Measurements from ENCODE around the gene NEDD4L. TPM values are rescaled to one million over a fixed set of nuclear protein-coding genes. Genes with fewer than 3 reads are reported as not detected.

NEDD4L gene
- total and polyA plus RNA-seq, 4 donors, result 40.2 to 308 (median 148) TPM

DNA sequence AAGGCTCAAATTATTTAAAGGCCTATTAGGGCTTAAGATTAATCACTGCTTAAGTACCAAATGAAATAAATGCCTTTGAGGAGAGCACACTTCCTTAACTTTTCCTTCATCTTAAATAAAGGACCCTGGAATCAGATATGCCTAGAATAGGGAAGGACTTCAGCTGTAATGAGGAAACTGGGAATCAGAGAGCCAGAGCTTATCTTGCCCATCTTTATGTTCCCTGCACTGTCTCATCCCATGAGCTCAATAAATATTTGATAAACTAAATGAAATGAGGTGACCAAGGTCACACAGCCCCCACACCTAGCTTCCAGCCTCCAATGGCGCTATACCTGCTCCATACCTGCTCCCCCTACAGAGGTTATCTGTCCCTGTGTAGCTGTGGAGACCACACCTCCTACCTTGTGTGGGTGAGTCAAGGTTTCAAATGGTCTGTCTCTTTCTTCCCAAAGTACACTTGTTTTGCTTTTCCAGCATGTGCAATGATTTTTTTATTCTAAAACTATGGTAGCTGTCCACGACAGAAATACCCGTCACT, 23.4 kb upstream of the NEDD4L start:
- ATAC-seq (ENCODE audit: insufficient read depth, low FRiP score), result no peak

DNA sequence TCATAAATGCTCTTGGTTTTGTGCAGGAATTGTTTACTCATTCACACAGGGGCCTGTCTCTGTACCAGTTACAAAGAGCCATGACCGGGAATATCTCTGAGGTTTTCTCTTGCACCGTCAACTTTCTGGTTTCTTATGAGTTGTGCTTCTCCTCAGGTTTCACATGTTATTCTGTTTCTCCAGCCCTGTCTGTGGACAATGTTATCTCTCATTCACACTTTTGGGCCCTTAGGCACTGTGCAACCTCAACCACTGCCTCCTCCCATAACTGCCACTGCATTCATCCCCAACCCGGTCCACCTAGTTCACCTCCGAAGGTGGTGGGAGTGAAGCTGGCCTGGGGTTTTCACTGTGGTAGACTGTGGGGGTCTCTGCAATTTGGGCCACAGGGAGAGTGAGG, 22.5 kb upstream of the NEDD4L start:
- no peaks in the 10 kb centered on the region for H3K9me3 ChIP-seq (ENCODE audit: control insufficient read depth in 4 of 4, insufficient read depth in 3 of 4, low read length in 3 of 4)
- H3K4me1 ChIP-seq (ENCODE audit: control insufficient read depth in 5 of 5, insufficient read depth in 5 of 5, low read length in 5 of 5), result no peaks in the 10 kb centered on the region
- TF ChIP-seq, protein P1, sequence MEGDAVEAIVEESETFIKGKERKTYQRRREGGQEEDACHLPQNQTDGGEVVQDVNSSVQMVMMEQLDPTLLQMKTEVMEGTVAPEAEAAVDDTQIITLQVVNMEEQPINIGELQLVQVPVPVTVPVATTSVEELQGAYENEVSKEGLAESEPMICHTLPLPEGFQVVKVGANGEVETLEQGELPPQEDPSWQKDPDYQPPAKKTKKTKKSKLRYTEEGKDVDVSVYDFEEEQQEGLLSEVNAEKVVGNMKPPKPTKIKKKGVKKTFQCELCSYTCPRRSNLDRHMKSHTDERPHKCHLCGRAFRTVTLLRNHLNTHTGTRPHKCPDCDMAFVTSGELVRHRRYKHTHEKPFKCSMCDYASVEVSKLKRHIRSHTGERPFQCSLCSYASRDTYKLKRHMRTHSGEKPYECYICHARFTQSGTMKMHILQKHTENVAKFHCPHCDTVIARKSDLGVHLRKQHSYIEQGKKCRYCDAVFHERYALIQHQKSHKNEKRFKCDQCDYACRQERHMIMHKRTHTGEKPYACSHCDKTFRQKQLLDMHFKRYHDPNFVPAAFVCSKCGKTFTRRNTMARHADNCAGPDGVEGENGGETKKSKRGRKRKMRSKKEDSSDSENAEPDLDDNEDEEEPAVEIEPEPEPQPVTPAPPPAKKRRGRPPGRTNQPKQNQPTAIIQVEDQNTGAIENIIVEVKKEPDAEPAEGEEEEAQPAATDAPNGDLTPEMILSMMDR (IDR thresholded peaks at IDR 0.05; ENCODE audit: control extremely low read depth, extremely low read depth), result no peak
- DNase-seq (no peak), ATAC-seq (ENCODE audit: insufficient read depth, low FRiP score) (no peak)
- no peaks in the 10 kb centered on the region for H3K36me3 ChIP-seq (ENCODE audit: control insufficient read depth in 4 of 4, insufficient read depth in 4 of 4, low read length in 4 of 4)
- H3K9ac ChIP-seq (ENCODE audit: insufficient read depth in 1 of 2, low read length in 2 of 2), result no peak overlapping the region
- 95% methylated on average over 4 of the region's 4 CpGs for WGBS, 2 donors
- H3K27me3 ChIP-seq (ENCODE audit: control insufficient read depth in 3 of 3, insufficient read depth in 3 of 3, low read length in 2 of 3), result no peaks in the 10 kb centered on the region
- no peak overlapping the region for H3K27ac ChIP-seq (ENCODE audit: low read depth in 1 of 2, low read length in 1 of 2)
- H3K4me3 ChIP-seq, result no peak overlapping the region

More for the DNA sequence above, 23.4 kb upstream of the NEDD4L start:
- TF ChIP-seq, protein P1 (IDR thresholded peaks at IDR 0.05; ENCODE audit: control extremely low read depth, extremely low read depth), result no peak
- no peak overlapping the region for H3K9ac ChIP-seq (ENCODE audit: insufficient read depth in 1 of 2, low read length in 2 of 2)
- H3K4me1 ChIP-seq (ENCODE audit: control insufficient read depth in 5 of 5, insufficient read depth in 5 of 5, low read length in 5 of 5), result no peaks in the 10 kb centered on the region
- no peak overlapping the region for H3K27ac ChIP-seq (ENCODE audit: low read depth in 1 of 2, low read length in 1 of 2)
- no peak overlapping the region for H3K4me3 ChIP-seq
- no peak for DNase-seq
- H3K36me3 ChIP-seq (ENCODE audit: control insufficient read depth in 4 of 4, insufficient read depth in 4 of 4, low read length in 4 of 4), result no peaks in the 10 kb centered on the region
- WGBS, 2 donors, result 93% methylated on average over 3 of the region's 3 CpGs
- H3K9me3 ChIP-seq (ENCODE audit: control insufficient read depth in 4 of 4, insufficient read depth in 3 of 4, low read length in 3 of 4), result peaks cover 0 to 8% (median 0%) of the 10 kb centered on the region in 4 donors
- H3K27me3 ChIP-seq (ENCODE audit: control insufficient read depth in 3 of 3, insufficient read depth in 3 of 3, low read length in 2 of 3), result no peaks in the 10 kb centered on the region

DNA sequence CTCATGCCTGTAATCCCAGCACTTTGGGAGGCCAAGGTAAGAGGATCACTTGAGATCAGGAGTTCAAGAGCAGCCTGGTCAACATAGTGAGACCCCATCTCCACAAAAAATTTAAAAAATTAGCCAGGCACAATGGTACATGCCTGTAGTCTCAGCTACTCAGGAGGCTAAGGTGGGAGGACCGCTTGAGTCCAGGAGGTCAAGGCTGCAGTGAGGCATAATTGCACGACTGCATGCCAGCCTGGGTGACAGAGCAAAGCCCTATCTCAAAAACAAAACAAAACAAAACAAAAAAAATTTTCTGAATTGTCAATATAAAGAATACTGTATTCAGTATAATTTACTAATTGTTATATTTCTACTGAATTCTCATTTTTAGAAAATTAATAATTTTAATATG, 20.9 kb upstream of the NEDD4L start:
- Histone ChIP-seq H3K27me3 (ENCODE audit: control insufficient read depth in 3 of 3, insufficient read depth in 3 of 3, low read length in 2 of 3) (no peaks in the 10 kb centered on the region), H3K4me1 (ENCODE audit: control insufficient read depth in 5 of 5, insufficient read depth in 5 of 5, low read length in 5 of 5) (no peaks in the 10 kb centered on the region), H3K4me3 (no peak overlapping the region), H3K9ac (ENCODE audit: insufficient read depth in 1 of 2, low read length in 2 of 2) (no peak overlapping the region), H3K27ac (ENCODE audit: low read depth in 1 of 2, low read length in 1 of 2) (no peak overlapping the region), H3K36me3 (ENCODE audit: control insufficient read depth in 4 of 4, insufficient read depth in 4 of 4, low read length in 4 of 4) (no peaks in the 10 kb centered on the region), H3K9me3 (ENCODE audit: control insufficient read depth in 4 of 4, insufficient read depth in 3 of 4, low read length in 3 of 4) (no peaks in the 10 kb centered on the region)
- DNase-seq, result no peak
- TF ChIP-seq, protein P1 (IDR thresholded peaks at IDR 0.05; ENCODE audit: control extremely low read depth, extremely low read depth), result no peak
- 97 to 98% methylated on average over 2 of the region's 2 CpGs for WGBS, 2 donors
- no peak for ATAC-seq (ENCODE audit: insufficient read depth, low FRiP score)

DNA sequence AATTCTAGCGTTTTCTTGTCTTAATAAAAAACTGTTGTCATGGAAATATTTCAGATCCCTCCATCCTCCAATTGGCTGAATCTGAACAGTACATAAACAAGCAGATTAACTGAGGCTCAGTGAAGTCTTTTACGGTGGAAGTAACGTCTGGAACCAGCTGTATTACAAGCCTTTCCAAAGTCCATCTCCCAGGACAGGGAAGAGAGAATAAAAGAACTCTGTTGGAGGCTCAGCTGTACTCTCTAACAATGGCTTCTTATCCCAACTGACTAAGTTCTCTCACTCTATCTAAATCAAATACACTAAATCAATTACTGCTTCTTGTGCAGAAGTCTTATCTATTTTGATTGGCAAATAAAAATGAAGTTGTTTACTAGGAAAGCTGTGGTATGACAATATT, 19.9 kb upstream of the NEDD4L start:
- H3K4me3 ChIP-seq, result no peak overlapping the region
- no peak for ATAC-seq (ENCODE audit: insufficient read depth, low FRiP score)
- no peak overlapping the region for H3K9ac ChIP-seq (ENCODE audit: insufficient read depth in 1 of 2, low read length in 2 of 2)
- WGBS, 2 donors, result 72 to 80% methylated on average over 3 of the region's 3 CpGs
- no peaks in the 10 kb centered on the region for H3K4me1 ChIP-seq (ENCODE audit: control insufficient read depth in 5 of 5, insufficient read depth in 5 of 5, low read length in 5 of 5)
- no peaks in the 10 kb centered on the region for H3K9me3 ChIP-seq (ENCODE audit: control insufficient read depth in 4 of 4, insufficient read depth in 3 of 4, low read length in 3 of 4)
- H3K27ac ChIP-seq (ENCODE audit: low read depth in 1 of 2, low read length in 1 of 2), result no peak overlapping the region
- TF ChIP-seq, protein P1 (IDR thresholded peaks at IDR 0.05; ENCODE audit: control extremely low read depth, extremely low read depth), result no peak
- H3K27me3 ChIP-seq (ENCODE audit: control insufficient read depth in 3 of 3, insufficient read depth in 3 of 3, low read length in 2 of 3), result no peaks in the 10 kb centered on the region
- H3K36me3 ChIP-seq (ENCODE audit: control insufficient read depth in 4 of 4, insufficient read depth in 4 of 4, low read length in 4 of 4), result no peaks in the 10 kb centered on the region
- peak in 2 of 3 donors; percentile 46 to 62 for DNase-seq

Data from lung (tissue), 12 donors.